ENCODE results near the gene NAV2. TPM values are rescaled to one million over a fixed set of nuclear protein-coding genes. Genes with fewer than 3 reads are reported as not detected.

The NAV2 gene
- total RNA-seq, 1 donor from 2014 or later, result 9.6 TPM

DNA sequence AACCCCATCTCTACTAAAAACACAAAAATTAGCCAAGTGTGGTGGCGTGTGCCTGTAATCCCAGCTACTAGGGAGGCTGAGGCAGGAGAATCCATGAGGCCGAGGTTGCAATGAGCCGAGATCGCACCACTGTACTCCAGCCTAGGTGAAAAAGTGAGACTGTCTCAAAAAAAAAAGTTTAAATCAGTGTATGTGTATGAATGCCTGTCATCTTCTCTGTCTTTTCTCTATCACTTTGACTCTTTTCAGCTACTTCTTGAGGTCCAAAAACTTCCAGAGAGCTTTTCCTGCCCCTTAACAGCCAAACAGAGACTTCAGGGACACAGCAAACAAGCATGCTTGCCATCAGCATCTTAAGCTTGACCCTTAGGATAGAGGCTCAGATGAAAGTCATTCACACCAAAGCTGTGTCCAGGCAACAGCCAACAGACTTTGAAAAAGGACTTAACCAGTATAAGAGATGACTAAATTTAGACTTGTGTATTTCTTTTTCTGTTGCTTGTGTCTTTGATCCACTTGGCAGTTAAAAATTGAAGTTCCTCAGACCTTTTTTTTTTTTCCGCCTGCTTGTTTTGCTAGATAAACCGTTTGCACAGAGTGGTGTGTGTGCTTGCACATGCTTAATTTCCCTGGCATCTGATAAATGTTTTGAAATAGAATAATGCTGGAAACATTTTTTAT, 295.7 kb downstream of the NAV2 start:
- Histone ChIP-seq H3K36me3 (no peaks in the 10 kb centered on the region), H3K4me1 (peaks cover 15% of the 10 kb centered on the region), H3K4me2 (no peak overlapping the region), H3K79me2 (ENCODE audit: low read depth) (no peaks in the 10 kb centered on the region), H3F3A (ENCODE audit: low read depth) (peaks cover 7% of the 10 kb centered on the region), H2AFZ (replicated peaks) (no peak overlapping the region), H4K20me1 (ENCODE audit: low read depth) (peaks cover 16% of the 10 kb centered on the region), H3K27ac (no peak overlapping the region), H3K9ac (no peak overlapping the region), H3K4me3 (no peak overlapping the region), H3K9me3 (ENCODE audit: low read depth) (no peaks in the 10 kb centered on the region), H3K27me3 (peaks cover 3% of the 10 kb centered on the region)
- Mint-ChIP-seq H3K27ac (peak overlapping the region; percentile 19), H3K9me3 (no peaks in the 10 kb centered on the region), H3K36me3 (no peaks in the 10 kb centered on the region), H3K27me3 (ENCODE audit: insufficient read depth, low read depth) (no peaks in the 10 kb centered on the region), H3K4me1 (peaks cover 23% of the 10 kb centered on the region), H3K4me3 (no peak overlapping the region)
- TF ChIP-seq EZH2 (IDR thresholded peaks at IDR 0.05) (no peak), EZH2phosphoT487 (IDR thresholded peaks at IDR 0.05) (no peak)
- TF ChIP-seq, protein P1, sequence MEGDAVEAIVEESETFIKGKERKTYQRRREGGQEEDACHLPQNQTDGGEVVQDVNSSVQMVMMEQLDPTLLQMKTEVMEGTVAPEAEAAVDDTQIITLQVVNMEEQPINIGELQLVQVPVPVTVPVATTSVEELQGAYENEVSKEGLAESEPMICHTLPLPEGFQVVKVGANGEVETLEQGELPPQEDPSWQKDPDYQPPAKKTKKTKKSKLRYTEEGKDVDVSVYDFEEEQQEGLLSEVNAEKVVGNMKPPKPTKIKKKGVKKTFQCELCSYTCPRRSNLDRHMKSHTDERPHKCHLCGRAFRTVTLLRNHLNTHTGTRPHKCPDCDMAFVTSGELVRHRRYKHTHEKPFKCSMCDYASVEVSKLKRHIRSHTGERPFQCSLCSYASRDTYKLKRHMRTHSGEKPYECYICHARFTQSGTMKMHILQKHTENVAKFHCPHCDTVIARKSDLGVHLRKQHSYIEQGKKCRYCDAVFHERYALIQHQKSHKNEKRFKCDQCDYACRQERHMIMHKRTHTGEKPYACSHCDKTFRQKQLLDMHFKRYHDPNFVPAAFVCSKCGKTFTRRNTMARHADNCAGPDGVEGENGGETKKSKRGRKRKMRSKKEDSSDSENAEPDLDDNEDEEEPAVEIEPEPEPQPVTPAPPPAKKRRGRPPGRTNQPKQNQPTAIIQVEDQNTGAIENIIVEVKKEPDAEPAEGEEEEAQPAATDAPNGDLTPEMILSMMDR (IDR thresholded peaks at IDR 0.05), result no peak
- no peak for DNase-seq (ENCODE audit: low spot score)

DNA sequence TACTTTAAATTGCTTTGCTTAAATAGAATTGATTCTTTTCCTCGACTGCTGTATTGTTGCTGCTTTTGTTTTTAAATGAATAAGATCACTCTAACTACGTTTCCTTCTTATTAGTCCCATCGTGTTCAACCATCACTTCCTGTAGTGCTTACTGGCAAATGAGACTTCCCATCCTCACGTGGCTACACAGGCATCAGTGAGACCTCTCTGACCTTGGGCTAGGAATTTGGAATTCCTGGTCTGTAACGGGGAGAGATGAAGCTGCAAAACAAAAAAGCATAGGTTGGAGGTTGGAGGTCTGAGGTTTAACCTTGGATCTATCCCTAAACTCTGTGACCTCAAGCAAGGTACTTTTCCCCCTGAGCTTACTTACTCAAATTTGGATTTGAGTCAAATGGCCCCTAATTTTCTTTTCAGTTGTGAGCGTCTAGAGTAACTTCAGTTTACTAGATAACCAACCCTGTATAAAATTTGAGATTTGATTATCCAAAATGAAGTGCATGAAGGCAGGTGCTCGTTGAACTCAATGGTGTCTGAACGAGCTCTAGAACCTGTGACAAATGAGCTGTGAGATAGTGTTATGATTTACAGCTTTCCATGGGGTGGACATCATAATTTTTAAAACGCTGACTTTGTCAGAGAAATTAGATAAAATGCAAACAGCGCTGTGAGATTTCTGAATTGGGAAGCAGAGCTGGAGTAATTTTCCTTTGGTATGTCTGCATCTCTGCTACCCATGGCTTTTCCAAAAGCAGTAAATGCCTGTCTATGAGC, 296.4 kb downstream of the NAV2 start:
- no peaks in the 10 kb centered on the region for H3K79me2 ChIP-seq (ENCODE audit: low read depth)
- no peak overlapping the region for H2AFZ ChIP-seq (replicated peaks)
- no peaks in the 10 kb centered on the region for H3K36me3 Mint-ChIP-seq
- H3K27me3 Mint-ChIP-seq (ENCODE audit: insufficient read depth, low read depth), result no peaks in the 10 kb centered on the region
- H3K9me3 Mint-ChIP-seq, result no peaks in the 10 kb centered on the region
- no peak overlapping the region for H3K4me3 Mint-ChIP-seq
- peaks cover 13% of the 10 kb centered on the region for H4K20me1 ChIP-seq (ENCODE audit: low read depth)
- H3K4me2 ChIP-seq, result no peak overlapping the region
- no peaks in the 10 kb centered on the region for H3K36me3 ChIP-seq
- H3K27ac ChIP-seq, result no peak overlapping the region
- no peak overlapping the region for H3K4me3 ChIP-seq
- peaks cover 15% of the 10 kb centered on the region for H3K4me1 ChIP-seq
- H3K9me3 ChIP-seq (ENCODE audit: low read depth), result no peaks in the 10 kb centered on the region
- H3K9ac ChIP-seq, result no peak overlapping the region
- H3K27ac Mint-ChIP-seq, result no peak overlapping the region
- peaks cover 7% of the 10 kb centered on the region for H3F3A ChIP-seq (ENCODE audit: low read depth)
- no peak for DNase-seq (ENCODE audit: low spot score)
- TF ChIP-seq EZH2phosphoT487 (IDR thresholded peaks at IDR 0.05), result no peak
- TF ChIP-seq, protein P1 (IDR thresholded peaks at IDR 0.05), result no peak
- TF ChIP-seq EZH2 (IDR thresholded peaks at IDR 0.05), result no peak
- H3K27me3 ChIP-seq, result no peaks in the 10 kb centered on the region
- H3K4me1 Mint-ChIP-seq, result peaks cover 23% of the 10 kb centered on the region

DNA sequence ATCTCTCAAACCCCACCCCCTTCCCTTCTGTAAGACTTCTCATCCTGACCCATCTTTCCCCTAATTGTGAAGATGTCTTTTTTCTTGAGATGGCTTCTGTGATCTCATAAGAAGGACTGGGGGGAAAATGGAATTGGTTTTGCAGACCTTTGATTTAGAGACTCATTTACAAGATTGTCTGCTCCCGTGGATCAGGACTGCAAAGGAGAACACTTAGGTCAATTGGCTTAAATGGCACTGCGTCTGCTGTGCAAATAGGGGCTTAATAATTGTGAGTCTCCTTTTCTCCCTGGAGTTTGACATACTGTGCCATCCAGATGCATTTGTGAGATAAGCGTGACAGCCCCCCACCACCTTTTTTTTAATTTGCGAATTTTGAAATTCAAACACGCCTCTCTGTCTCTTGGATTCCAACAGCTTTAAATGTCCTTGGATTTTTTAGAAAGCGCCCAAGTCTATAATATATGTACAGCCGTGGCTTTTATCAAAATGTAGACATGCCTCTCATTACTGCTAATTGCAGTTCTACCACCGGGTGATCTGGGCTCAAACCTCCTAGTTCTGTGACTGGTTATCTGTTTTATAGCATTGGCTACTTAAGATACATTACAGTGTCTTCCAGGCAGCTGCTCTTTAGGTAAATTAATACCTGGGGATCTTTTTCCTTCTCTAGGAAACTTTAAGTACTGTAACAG, 297.7 kb downstream of the NAV2 start:
- no peak overlapping the region for H3K9ac ChIP-seq
- peaks cover 10% of the 10 kb centered on the region for H4K20me1 ChIP-seq (ENCODE audit: low read depth)
- peak overlapping the region; percentile 30 for H3K4me2 ChIP-seq
- H3K4me3 ChIP-seq, result no peak overlapping the region
- H3K27ac ChIP-seq, result no peak overlapping the region
- no peaks in the 10 kb centered on the region for H3K36me3 Mint-ChIP-seq
- H3K27me3 Mint-ChIP-seq (ENCODE audit: insufficient read depth, low read depth), result no peaks in the 10 kb centered on the region
- TF ChIP-seq, protein P1 (IDR thresholded peaks at IDR 0.05), result no peak
- H3K36me3 ChIP-seq, result no peaks in the 10 kb centered on the region
- no peaks in the 10 kb centered on the region for H3K79me2 ChIP-seq (ENCODE audit: low read depth)
- no peaks in the 10 kb centered on the region for H3K9me3 ChIP-seq (ENCODE audit: low read depth)
- peaks cover 20% of the 10 kb centered on the region for H3K4me1 Mint-ChIP-seq
- DNase-seq (ENCODE audit: low spot score), result no peak
- no peak overlapping the region for H3K4me3 Mint-ChIP-seq
- no peaks in the 10 kb centered on the region for H3K27me3 ChIP-seq
- peaks cover 7% of the 10 kb centered on the region for H3F3A ChIP-seq (ENCODE audit: low read depth)
- H3K9me3 Mint-ChIP-seq, result no peaks in the 10 kb centered on the region
- peaks cover 15% of the 10 kb centered on the region for H3K4me1 ChIP-seq
- H2AFZ ChIP-seq (replicated peaks), result no peak overlapping the region
- H3K27ac Mint-ChIP-seq, result no peak overlapping the region

All from neural progenitor cell (in vitro differentiated cells).